ENCODE data around the gene MRS2. TPM values are rescaled to one million over a fixed set of nuclear protein-coding genes. Genes with fewer than 3 reads are reported as not detected.
"Not testable (repeated sequence)": the region's sequence is repeated elsewhere in the genome, so short reads cannot be mapped to it uniquely, and the experiment has no call there.

The MRS2 gene
- total RNA-seq, 2 experiments from 2014 or later: 24.7 to 26.3 TPM

- no peak overlapping the region for H3K27ac Mint-ChIP-seq
- DNase-seq (no peak), ATAC-seq (no peak)
- intact Hi-C loops (cut with micrococcal nuclease): no loop called here
- no peaks in the 10 kb centered on the region for H3K4me1 Mint-ChIP-seq (ENCODE audit: low read depth)
- H3K27me3 Mint-ChIP-seq: peaks cover 13% of the 10 kb centered on the region
- ChIA-PET CTCF (no interaction called here), POLR2A (no interaction called here)
- no peaks in the 10 kb centered on the region for H3K36me3 Mint-ChIP-seq (ENCODE audit: low read depth)
- H3K4me3 Mint-ChIP-seq: no peak overlapping the region
- TF ChIP-seq, protein P1, sequence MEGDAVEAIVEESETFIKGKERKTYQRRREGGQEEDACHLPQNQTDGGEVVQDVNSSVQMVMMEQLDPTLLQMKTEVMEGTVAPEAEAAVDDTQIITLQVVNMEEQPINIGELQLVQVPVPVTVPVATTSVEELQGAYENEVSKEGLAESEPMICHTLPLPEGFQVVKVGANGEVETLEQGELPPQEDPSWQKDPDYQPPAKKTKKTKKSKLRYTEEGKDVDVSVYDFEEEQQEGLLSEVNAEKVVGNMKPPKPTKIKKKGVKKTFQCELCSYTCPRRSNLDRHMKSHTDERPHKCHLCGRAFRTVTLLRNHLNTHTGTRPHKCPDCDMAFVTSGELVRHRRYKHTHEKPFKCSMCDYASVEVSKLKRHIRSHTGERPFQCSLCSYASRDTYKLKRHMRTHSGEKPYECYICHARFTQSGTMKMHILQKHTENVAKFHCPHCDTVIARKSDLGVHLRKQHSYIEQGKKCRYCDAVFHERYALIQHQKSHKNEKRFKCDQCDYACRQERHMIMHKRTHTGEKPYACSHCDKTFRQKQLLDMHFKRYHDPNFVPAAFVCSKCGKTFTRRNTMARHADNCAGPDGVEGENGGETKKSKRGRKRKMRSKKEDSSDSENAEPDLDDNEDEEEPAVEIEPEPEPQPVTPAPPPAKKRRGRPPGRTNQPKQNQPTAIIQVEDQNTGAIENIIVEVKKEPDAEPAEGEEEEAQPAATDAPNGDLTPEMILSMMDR (IDR thresholded peaks at IDR 0.05): no peak
- no peaks in the 10 kb centered on the region for H3K9me3 Mint-ChIP-seq
These were observed 28.1 kb upstream of the MRS2 start for GRCh38 chr6:24374612-24375011.

GRCh38 chr6:24376871-24377270 is 25.9 kb upstream of the MRS2 start:
- no peak for DNase-seq
- no peaks in the 10 kb centered on the region for H3K9me3 Mint-ChIP-seq
- ATAC-seq: no peak
- ChIA-PET CTCF (no interaction called here), POLR2A (no interaction called here)
- TF ChIP-seq, protein P1 (IDR thresholded peaks at IDR 0.05): no peak
- H3K4me1 Mint-ChIP-seq (ENCODE audit: low read depth): no peaks in the 10 kb centered on the region
- no peaks in the 10 kb centered on the region for H3K36me3 Mint-ChIP-seq (ENCODE audit: low read depth)
- no peak overlapping the region for H3K4me3 Mint-ChIP-seq
- intact Hi-C loops (cut with micrococcal nuclease): no loop called here
- peaks cover 12% of the 10 kb centered on the region for H3K27me3 Mint-ChIP-seq
- H3K27ac Mint-ChIP-seq: no peak overlapping the region

- CTCF ChIA-PET: no interaction called here
- H3K9me3 Mint-ChIP-seq: no peaks in the 10 kb centered on the region
- H3K36me3 Mint-ChIP-seq (ENCODE audit: low read depth): no peaks in the 10 kb centered on the region
These were observed 24.2 kb upstream of the MRS2 start for GRCh38 chr6:24378473-24379097.

DNA sequence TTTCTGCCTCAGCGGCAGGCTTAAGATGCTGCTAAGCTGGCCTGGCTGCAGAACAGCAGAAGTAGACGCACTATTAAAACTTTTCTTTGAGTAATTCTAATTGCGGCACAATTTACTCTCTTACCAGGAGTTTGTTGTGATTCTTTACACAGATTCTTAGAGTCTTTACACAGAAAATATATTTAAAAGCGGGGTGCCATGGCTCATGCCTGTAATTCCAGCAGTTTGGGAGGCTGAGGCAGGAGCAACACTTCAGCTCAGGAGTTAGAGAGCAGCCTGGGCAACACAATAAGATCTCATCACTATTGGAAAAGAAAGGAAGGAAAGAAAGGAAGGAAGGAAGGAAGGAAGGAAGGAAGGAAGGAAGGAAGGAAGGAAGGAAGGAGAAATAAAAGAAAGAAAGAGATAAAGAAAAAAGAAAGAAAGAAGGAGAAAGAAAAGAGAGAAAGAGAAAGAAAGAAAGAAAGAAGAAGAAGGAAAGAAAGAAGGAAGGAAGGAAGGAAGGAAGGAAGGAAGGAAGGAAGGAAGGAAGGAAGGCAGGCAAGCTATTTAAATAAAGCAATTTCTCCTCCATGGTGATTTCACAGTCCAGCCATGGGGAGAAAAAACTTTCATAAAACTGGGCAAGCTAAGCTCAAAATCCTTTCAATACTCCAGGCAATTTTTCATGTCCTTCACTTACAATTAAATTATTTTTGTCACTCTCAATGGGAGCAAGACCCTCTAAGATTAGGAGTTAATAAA is 21.1 kb upstream of the MRS2 start:
- DNase-seq: no peak
- POLR2A ChIA-PET: no interaction called here
- H3K27ac Mint-ChIP-seq: no peak overlapping the region
- no peak for ATAC-seq
- CTCF ChIA-PET: interaction anchor here (0.8 kb wide), 1 partner anchor 99 kb away, joined by 3 read pairs; no protein-coding TSS in a partner anchor
- H3K27me3 Mint-ChIP-seq: peaks cover 10% of the 10 kb centered on the region
- H3K4me1 Mint-ChIP-seq (ENCODE audit: low read depth): no peaks in the 10 kb centered on the region
- H3K9me3 Mint-ChIP-seq: no peaks in the 10 kb centered on the region
- intact Hi-C loops (cut with micrococcal nuclease): no loop called here
- TF ChIP-seq, protein P1 (IDR thresholded peaks at IDR 0.05): no peak
- H3K4me3 Mint-ChIP-seq: no peak overlapping the region
- no peaks in the 10 kb centered on the region for H3K36me3 Mint-ChIP-seq (ENCODE audit: low read depth)

More at GRCh38 chr6:24378473-24379097, 24.2 kb upstream of the MRS2 start:
- Mint-ChIP-seq H3K27ac (no peak overlapping the region), H3K4me3 (no peak overlapping the region), H3K27me3 (peaks cover 4% of the 10 kb centered on the region), H3K4me1 (ENCODE audit: low read depth) (no peaks in the 10 kb centered on the region)
- intact Hi-C loops (cut with micrococcal nuclease): no loop called here
- TF ChIP-seq, protein P1 (IDR thresholded peaks at IDR 0.05): no peak
- POLR2A ChIA-PET: no interaction called here
- DNase-seq (no peak), ATAC-seq (no peak)

DNA sequence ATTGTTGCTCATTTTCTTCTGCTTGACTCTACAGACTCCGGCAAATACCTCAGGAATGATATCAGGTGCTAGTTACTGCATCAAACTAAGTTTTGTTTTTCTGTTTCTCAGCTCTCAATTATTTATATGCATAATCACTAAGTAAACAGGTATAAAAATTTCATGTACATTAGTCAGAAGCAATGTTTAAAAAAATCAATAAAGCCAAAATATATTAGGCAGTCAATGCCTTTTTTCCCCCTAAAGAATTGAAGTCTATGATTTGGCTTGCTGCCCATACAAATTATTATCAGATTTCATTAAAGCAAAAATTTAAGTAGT is 20.6 kb upstream of the MRS2 start:
- H3K27ac Mint-ChIP-seq: no peak overlapping the region
- no peaks in the 10 kb centered on the region for H3K4me1 Mint-ChIP-seq (ENCODE audit: low read depth)
- intact Hi-C loops (cut with micrococcal nuclease): no loop called here
- TF ChIP-seq, protein P1 (IDR thresholded peaks at IDR 0.05): no peak
- H3K27me3 Mint-ChIP-seq: peaks cover 6% of the 10 kb centered on the region
- no peak overlapping the region for H3K4me3 Mint-ChIP-seq
- H3K9me3 Mint-ChIP-seq: no peaks in the 10 kb centered on the region
- ChIA-PET CTCF (interaction anchor here (0.8 kb wide), 1 partner anchor 99 kb away, joined by 3 read pairs; no protein-coding TSS in a partner anchor), POLR2A (no interaction called here)
- no peak for DNase-seq
- no peak for ATAC-seq
- H3K36me3 Mint-ChIP-seq (ENCODE audit: low read depth): no peaks in the 10 kb centered on the region

DNA sequence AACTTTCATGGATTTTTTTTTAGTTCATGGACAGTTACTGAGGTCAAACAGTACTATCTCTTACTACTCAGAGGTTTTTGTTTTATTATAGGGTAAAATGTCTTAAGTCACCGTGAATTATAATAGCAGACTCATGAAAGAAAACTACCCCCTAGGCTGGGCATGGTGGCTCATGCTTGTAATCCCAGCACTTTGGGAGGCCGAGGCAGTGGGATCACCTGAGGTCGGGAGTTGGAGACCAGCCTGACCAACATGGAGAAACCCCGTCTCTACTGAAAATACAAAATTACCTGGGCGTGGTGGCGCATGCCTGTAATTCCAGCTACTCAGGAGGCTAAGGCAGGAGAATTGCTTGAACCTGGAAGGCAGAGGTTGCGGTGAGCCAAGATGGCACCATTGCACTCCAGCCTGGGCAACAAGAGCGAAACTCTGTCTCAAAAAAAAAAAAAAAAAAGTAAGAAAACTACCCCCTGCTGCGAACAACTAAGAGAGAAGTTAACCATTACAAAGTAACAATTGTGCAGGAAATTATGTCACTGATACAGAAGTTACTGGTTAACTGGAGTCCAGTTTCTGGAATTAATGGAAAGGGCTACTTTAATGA is 19.7 kb upstream of the MRS2 start:
- H3K4me3 Mint-ChIP-seq; ATAC-seq; H3K4me1 Mint-ChIP-seq (ENCODE audit: low read depth); DNase-seq; intact Hi-C loops (cut with micrococcal nuclease); H3K27me3 Mint-ChIP-seq; CTCF ChIA-PET; H3K36me3 Mint-ChIP-seq (ENCODE audit: low read depth); H3K9me3 Mint-ChIP-seq; H3K27ac Mint-ChIP-seq; POLR2A ChIA-PET: not testable (repeated sequence)

DNA sequence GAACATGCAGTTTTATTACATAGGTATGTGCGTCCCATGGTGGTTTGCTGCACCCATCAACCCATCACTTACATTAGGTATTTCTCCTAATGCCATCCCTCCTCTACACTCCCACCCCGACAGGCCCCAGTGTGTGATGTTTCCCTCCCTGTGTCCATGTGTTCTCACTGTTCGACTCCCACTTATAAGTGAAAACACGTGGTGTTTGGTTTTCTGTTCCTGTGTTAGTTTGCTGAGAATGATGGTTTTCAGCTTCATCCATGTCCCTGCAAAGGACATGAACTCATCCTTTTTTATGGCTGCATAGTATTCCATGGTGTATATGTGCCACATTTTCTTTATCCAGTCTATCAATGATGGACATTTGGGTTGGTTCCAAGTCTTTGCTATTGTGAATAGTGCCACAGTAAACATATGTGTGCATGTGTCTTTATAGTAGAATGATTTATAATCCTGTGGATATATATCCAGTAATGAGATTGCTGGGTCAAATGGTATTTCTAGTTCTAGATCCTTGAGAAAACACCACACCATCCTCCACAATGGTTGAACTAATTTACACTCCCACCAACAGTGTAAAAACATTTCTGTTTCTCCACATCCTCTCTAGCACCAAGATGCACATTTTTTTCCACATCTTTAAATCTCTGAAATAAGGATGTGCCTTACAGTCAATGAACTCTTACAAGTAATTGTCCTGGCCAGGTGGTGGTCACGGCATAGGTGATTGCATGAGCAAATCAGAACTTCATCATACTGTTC is 18.2 kb upstream of the MRS2 start:
- POLR2A ChIA-PET; H3K4me1 Mint-ChIP-seq (ENCODE audit: low read depth); ATAC-seq; H3K36me3 Mint-ChIP-seq (ENCODE audit: low read depth); H3K4me3 Mint-ChIP-seq; DNase-seq; H3K27me3 Mint-ChIP-seq; H3K27ac Mint-ChIP-seq; H3K9me3 Mint-ChIP-seq; CTCF ChIA-PET; intact Hi-C loops (cut with micrococcal nuclease): not testable (repeated sequence)

Measured in activated CD8-positive, alpha-beta T cell treated with anti-CD3 and anti-CD28 coated beads for 36 hours (primary cell).